HG03108 (cell line): Measurements from ENCODE around the gene TPX2.

ENCODE experiments used
- ATAC-seq: cut with Tn5 transposase; IDR thresholded peaks from one replicate; pipeline ENCODE4 v1.9.1; 2021; ENCODE audit warnings: moderate library complexity; ENCODE audit not compliant: unreplicated experiment

Gene TPX2

DNA sequence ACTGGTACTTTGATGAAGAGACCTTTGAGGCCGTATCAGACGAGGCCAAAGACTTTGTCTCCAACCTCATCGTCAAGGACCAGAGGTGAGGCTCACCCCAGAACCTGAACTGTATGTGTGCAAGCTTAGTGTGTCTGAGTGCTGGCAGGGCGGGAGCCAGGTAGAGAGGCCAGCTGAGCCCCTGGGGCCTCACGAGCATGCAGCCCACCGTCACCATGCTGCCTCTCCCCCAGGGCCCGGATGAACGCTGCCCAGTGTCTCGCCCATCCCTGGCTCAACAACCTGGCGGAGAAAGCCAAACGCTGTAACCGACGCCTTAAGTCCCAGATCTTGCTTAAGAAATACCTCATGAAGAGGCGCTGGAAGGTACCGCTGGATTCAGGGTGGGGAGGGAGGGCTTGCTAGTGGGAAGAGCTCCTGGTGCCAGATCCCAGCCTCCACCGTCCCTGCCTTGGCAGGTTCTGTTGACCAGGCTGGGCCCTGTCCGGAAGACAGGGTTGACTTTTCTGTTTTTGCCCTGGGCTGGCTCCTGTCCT is 92.7 kb downstream of the TPX2 start:
- no peak for ATAC-seq

DNA sequence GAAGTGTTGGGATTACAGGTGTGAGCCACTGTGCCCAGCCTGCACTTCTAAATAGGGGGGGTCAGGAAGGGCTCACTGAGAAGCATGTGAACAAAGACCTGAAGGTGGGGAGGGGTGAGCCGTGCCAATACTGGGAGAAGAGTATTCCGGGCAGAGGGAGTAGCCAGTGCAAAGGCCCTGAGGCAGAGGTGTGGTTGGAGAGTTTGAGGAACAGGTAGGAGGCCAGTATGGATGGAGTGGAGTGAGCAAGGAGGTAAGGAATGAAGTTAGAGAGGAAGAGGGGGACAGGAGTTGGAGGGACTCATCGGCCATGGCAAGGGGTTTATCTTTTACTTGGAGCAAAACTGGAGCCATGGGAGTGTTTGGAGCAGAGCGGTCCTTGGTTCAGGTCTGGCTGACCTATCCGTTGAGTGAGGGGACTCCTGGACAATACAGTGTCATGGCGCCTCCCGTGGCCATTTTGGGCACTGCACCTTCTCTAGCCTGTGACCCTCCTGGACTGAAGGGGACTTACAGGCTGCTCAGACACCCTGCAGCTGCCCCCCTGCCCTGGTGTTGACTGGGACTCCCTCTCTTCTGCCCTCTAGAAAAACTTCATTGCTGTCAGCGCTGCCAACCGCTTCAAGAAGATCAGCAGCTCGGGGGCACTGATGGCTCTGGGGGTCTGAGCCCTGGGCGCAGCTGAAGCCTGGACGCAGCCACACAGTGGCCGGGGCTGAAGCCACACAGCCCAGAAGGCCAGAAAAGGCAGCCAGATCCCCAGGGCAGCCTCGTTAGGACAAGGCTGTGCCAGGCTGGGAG is 94.2 kb downstream of the TPX2 start:
- no peak for ATAC-seq

DNA sequence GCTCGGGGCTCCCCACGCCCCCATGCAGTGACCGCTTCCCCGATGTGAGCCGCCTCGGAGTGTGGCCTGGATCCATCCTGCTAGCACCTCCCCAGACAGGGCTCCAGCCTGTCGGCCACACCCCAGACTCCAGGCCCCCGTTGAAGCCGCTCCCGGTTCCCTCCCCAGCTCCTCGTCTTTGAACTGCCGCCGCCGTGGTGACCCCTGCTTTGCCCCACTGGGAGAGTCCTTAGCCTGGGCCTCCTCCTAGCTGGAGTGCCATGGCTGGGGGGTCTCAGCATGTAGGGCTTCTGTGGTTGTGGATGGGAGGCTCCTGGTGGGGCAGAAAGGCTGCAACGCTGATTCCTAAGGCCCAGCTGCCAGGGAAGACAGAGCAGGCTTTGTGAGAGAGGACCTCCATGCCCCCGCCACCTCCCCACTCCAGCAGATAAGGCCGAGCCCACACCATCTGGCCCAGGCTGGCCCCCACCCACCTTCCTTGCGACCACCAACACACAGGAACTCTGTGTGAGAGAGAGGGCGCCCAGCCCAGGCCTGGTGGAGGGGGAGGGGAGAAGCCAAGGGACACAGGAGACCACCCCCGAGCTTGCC is 94.9 kb downstream of the TPX2 start:
- ATAC-seq = no peak

DNA sequence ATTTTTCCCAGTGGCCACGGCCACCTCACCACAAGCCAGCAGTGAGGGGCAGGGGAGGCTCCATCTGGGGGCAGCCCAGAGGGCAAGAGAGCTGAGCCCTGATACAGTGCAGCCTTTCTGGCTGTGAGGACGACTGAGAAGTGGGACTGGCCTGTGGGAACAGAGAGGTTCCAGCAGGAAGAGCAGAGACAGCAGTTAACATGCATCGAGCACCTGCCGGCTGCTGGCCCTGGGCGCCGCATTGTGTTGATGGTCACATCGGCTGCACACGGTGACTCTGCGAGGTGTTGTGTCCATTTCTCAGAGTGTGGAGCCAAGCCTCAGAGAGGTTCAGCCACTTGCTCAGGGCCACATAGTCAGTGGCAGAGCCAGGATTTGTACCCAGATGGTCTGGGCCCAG is 96.5 kb downstream of the TPX2 start:
- no peak for ATAC-seq

DNA sequence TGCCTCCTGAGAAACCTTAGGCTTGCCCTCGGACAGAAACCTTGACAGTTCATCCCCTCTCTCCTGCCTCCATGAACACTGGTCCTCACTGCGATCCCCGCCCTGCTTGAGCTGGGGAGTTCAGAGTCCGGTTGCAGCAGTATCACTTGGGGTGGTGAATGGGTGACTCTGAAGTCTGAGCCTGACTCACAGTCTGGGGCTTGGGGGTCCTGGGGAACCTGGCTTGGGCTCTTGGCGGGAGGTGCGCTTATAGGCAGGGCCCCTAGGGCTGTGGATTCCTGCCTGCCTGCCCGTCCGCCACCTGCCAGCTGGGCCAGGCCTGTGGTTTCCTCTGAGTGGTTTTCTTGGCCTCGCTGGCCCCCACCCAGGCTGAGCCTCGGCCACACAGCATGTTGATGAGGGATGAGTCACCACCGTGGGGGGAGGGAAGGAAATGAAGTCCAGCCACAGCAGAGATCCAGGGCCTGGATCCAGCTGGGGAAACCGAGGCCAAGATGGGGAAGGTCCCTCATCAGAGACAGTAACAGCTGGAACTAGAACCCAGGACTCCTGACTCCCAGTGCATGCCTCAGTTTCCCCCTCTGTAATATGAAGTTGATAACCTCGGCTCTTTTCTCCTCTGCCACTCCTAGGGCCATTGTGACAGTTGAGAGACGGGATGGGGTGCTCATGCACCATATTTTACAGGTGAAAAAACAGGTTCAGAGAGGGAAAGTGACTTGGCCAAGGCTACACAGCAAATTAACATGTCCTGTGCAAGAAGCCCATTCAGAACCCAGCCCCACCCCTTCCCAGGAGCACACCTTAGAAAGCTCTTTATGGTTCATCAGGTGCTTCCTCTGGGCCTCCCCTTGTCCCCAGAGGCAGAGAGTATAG is 97.1 kb downstream of the TPX2 start:
- peak; percentile 79 for ATAC-seq

DNA sequence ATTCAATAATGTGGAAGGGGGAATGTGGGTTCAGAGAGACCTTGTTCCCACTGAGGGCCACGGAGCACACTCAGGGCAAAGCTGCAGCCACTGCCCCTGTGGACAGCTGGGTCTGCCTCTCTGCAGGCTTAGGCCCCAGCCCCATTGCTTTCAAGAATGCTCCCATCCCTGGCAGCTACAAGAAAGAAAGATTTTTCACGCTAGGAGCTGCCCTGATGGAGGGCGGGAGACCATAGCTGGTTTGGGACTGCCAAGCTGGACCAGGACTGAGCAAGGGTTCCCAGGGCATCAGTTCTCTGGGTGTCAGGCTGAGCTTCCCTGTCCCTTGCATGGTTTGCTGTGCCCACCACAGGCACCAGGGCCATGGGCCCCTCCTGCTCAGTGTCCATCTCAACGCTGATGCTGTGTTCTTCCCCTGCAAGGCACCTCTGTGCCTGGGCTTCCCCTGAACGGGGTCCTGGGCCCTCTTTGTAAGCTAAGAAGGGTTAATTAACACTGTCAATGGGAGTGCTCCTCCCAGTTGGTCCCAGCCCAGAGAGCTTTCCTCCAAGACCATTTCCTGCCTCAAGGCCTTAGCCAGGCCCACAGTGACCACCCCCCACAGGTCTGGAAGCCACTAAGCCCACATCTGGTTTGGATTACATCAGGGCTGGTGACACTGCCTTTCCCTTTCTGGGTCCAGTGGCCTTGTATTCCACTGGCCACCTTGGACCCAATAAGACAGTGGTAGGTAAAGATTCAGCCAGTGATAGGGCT is 97.9 kb downstream of the TPX2 start:
- ATAC-seq = no peak

DNA sequence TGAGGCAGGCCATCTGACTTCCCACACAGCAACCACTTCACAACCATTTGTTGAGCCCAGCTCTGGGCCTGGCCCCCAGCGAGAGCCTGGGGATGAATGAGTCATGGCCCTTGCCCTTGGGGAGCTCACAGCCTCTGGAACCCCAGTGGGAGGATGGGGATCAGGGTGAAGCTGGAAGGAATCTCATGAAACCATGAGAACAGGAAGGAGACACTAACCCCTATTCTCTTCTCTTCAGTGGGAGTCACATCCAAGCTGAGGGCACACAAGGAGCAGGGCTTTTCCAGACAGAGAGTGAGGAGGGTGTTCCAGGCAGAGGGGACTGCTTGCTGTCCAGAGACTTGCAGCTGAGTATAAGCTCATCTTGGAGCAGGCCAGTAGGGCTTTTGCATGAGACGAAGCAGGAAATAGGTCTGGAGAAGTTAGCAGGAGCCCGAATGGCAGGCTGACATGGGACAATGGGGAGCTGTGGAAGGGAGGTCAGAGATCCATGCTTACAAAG is 98.9 kb downstream of the TPX2 start:
- ATAC-seq = no peak

DNA sequence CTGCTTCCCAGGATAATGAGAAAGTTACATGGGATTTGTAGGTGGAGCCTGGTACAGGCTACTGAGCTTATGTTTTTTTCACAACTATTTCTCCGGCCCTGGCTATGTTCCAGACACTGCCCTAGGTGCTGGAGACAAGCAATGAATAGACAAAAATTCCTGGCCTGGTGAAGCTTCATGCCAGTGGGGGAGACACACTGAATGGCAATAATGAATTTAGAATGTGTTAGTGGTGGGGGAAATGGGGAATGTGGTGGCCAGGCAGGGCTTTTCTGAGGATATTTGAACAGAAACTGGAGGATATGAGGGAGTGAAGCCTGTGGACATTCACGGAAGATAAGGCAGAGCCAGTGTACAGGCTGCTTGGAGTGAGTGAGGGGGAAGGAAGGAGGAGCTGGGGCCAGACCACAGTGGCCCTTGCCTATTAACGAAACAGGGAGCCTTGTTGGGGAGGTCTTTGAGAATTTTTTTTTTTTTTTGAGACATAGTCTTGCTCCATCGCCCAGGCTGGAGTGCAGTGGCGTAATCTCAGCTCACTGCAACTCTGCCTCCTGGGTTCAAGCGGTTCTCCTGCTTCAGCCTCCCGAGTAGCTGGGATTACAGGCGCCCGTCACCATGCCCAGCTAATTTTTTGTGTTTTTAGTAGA is 99.7 kb downstream of the TPX2 start:
- no peak for ATAC-seq

DNA sequence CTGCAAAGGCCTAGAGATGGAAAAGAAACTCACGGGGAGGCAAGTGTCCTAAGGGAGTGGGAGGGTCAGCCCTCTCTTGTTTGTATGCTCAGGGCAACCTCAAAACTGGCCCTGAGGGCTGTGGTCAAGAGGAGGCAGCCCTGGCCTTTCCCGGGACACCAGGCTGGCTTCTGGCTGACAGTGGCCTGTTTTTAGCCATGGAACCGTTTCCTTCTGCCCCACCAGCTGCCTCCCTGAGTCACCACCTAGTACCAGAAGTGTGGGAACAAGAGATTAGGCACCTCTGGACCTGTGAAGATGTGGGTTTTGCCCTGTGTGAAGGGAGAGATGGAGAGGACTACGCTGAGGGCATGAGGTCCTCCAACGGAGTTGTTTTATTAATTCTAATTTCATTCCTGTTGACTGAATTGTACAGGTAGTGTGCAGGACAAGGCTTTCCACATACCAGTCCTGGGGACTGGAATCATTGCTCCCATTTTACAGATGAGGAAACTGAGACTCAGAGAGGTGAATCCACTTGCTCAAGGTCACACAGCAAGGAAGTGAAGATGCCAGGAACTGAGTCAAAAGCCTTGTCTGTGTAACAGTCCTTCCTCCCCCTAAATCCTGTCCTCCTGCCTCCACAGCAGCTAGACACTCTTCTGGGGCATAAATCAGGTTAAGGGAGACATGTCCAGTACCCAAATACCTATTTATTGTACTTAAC is 100.8 kb downstream of the TPX2 start:
- no peak for ATAC-seq

DNA sequence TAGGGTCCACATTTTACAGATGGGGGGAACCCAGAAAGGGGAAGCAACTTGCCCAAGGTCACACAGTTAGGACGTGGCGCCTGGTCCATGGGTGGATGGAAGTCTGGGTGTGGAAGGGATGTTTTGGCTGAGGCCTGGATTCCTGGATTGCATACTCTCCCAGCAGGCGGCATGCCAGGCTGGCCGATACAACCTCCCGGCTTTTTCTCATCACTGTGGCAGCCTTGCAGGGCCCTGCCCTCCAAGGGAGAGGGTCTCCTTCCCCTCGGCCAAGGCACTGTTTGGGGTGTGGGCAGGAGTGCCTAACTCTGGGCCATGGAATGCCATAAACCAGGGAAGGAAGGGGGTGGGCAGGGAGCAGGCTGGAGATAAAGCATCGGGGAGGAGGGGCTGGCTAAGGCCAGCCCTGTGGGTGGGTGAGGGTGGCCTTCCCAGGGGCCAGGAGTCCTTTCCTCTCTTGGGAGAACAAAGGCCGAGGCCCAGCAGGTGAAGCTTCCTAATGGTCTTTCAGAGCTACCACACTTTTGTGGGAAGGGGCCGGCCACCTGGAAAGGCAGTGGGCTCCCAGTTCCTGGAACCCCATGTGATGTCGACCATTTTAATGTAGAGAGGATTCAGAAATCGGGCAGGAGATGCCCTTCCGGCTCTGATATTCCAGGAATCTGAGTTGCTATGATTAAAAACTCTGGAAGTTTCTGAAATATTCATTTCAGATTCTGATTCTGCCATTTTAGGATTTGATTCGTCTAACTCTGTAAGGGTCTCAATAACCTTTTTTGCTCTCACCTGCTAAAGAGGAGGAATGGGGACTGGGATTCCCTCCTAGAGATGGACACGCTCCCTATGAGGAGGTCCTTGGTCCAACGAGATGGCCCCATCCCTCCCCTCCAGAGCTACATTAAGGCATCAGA is 102.1 kb downstream of the TPX2 start:
- ATAC-seq = no peak

DNA sequence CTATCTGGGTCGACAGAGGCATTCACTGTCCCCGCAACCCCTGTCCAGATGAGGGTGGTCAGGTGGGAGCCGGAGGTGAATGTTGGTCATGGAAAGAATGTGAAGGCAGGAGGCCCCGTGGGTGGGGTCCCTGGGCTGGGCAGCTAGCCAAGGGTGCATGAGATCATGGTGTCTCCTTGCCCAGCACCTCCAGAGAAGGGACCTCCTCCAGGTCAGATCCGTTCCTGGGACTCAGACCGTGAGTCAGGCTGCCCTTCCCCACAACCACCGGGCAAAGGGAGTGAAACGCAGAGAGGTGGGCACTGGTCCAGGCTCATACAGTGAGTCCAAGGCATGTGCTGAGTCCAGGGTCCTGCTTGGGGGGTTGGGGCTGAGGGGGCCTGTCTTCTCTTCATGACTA is 102.8 kb downstream of the TPX2 start:
- no peak for ATAC-seq

DNA sequence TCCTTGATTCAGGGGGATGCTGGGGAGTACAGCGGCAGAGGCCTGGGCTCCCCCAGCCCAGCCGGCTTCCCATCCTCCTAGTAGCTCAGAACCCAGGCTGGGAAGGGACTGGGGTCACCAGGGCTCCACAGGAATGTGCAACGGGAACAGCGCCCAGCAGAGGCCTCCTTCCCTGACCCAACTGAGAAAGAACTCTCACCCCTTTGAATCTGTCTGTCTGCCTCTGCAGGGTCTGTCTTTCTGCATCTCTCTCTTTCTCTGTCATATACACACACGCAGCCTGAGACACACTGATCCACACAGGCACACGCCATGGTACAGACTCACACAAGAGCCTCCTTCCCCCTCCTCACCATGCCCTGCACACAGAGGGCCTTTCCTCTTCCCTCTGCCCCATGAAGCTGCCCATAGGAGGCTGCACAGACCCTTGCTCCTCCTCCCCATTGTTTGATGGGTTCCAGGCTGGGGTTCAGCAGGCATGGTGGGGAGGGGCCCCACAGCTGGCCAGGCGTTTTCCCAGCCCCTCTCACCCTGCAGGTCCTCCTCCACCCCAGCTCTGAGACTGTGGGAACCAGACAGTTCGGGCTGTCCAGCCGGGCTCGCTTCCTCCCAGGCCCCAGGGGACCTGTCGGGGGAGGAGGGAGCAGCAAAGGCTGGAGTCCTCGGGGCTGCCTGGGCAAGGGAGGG is 103.5 kb downstream of the TPX2 start:
- no peak for ATAC-seq

DNA sequence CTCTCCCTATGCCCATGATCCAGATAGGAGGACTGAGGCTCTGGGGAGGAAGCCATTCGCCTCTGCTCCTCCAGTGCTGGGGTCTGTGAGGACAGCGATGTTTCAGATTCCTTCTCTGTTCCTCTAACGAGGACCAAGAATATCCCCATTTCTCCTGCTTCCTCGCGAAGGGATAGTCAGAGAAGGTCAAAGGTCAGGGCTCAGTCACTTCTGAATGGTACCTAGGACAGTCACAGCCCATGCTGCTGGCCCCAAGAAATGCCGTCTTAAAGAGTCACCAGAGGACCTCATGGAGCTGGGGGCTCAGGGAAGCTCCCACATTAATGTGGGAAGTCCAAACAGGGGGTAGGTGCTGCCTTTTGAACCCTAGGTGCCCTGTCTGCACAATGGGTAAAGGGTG is 104.2 kb downstream of the TPX2 start:
- ATAC-seq = no peak

DNA sequence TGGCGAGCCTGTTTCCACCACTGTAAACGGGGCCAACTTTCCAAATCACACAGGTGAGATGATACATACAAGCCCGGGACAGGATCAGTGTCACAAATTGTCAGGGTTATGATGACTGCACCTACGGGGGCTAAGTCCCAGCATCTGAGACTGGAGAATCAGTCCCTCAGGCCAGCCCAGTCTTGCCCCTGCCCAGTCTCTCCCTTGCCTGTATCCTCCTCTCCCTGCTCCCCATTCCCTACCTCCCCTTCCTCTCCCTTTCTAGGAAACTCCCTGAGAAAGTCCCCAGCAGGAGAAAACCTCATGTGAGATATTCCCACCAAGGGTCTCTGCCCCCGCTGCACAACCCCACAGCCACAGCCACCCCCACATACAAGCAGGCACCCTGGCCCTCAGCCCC is 104.8 kb downstream of the TPX2 start:
- no peak for ATAC-seq

DNA sequence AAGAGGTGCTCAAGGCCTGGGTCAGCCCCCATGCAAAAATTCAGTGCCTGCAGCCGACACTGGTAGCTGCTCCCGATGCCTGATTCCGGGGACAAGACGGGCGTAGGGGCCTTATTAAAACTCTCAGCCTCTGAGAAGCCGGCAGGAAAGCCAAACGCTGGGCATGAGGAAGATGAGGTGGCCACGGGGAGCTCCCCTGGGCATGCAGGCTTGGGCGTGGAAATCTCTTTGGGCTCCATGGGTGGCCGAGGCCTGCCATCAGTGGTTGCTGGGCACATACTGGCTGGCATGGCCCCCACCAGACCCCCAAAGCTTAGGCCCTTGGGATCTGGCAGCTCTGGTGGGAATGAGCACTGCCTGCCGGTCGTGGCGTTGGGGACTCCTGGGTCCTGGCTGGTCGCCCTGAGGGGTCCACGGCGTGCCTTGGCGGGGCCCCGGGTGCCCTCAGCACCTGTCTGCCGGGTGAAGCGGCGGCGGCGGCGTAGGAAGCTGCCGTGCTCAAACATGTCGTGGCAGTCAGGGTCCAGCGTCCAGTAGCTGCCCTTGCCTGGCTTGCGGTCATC is 105.7 kb downstream of the TPX2 start:
- no peak for ATAC-seq

DNA sequence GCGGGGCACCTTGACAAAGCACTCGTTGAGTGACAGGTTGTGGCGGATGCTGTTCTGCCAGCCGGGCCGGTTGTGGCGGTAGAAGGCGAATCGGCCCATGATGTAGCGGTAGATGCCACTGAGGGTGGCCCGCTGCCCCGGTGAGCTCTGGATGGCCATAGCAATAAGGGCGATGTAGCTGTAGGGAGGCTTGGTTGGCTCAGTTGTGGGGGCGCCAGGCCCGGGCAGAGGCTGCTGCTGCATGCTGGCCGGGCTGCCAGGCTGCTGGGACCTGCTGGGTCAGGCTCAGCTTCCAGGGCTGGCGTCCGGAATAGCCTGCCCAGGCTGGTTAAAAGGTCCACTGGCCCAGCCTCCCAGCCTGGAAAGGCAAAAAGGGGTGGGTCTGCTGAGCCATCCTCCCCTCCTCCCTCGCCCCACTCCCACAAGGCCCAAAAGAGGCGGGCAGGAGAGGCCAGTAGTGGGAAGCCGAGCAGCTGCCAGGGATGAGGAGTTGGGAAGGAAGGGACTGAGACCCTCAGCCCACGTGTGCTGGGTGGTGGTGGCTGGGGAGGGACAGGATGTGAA is 106.3 kb downstream of the TPX2 start, which contains the start of gene FOXS1:
Gene FOXS1 (minus strand): TSS at position 305 of the 564 bp plus-strand sequence. CDS start 62 bp downstream, at position 243.
- no peak for ATAC-seq

DNA sequence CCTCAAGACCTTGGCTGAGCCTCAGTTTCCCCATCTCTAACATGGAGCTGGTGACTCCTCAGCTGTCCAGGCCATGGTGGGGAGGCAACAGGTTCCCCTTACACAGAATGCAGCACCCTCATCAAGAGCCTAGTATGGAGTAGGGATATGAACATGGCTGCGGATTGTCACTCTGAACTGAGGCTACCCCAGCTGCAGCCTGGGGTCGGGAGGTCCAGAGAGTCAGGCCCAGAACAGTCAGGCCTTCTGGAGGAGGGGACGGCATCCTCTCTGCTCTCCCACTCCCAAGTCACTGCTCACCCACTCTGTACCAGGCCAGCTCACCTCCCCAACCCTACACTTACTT is 107.7 kb downstream of the TPX2 start:
- no peak for ATAC-seq
